BE2C (cell line): ENCODE measurements around the gene MMP11.

ENCODE experiments used
- DNase-seq: peaks from one replicate; pipeline ENCODE4 v3.0.0-alpha.2; 2020
- H3K27me3 ChIP-seq: fragments of 250-450 bp; sonication (Bioruptor Pico); 2 replicates; pipeline ENCODE4 v1.5.1; 2020; ENCODE audit warnings: mild to moderate bottlenecking
- H3K36me3 ChIP-seq: fragments of 250-450 bp; sonication (Bioruptor Pico); 2 replicates; pipeline ENCODE4 v1.5.1; 2020; ENCODE audit warnings: mild to moderate bottlenecking
- H3K4me1 ChIP-seq: fragments of 250-450 bp; sonication (Bioruptor Pico); 2 replicates; pipeline ENCODE4 v1.5.1; 2020
- H3K4me3 ChIP-seq: 2 replicates; pipeline ENCODE4 v1.5.1; 2011; ENCODE audit warnings: low read depth, low read length
- H3K9me3 ChIP-seq: fragments of 250-450 bp; sonication (Bioruptor Pico); 2 replicates; pipeline ENCODE4 v1.5.1; 2020
- TF ChIP-seq, protein P1 (sequence below): IDR thresholded peaks from 2 replicates; pipeline ENCODE4 v1.5.1; 2012; ENCODE audit warnings: mild to moderate bottlenecking, low read depth, low read length

Gene MMP11

GRCh38 chr22:23752090-23752691 is 20.5 kb upstream of the MMP11 start:
- DNase-seq, result no peak
- H3K4me1 ChIP-seq, result peaks cover 2% of the 10 kb centered on the region; the same call in 1 of the 2 replicates

DNA sequence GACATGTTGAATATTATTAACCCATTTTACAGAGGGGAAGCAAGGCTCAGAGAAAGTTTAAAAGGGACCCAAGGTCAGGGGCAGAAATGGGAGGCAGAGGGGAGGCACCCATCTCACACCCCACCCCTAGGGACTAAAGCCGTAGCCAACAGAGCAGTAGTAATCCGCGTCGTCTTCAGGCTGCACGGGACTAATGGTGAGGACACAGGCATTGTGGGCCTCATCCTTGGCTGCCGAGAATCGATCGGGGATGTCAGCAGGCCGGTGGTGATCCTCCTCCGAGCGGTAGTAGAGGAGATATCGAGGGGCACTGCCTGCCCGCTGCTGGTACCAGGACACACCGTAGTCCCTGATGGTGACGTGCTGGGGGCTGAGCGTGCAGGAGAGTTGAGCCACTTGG is 19.9 kb upstream of the MMP11 start:
- no peak for DNase-seq
- H3K4me3 ChIP-seq, result no peak overlapping the region
- TF ChIP-seq, protein P1, sequence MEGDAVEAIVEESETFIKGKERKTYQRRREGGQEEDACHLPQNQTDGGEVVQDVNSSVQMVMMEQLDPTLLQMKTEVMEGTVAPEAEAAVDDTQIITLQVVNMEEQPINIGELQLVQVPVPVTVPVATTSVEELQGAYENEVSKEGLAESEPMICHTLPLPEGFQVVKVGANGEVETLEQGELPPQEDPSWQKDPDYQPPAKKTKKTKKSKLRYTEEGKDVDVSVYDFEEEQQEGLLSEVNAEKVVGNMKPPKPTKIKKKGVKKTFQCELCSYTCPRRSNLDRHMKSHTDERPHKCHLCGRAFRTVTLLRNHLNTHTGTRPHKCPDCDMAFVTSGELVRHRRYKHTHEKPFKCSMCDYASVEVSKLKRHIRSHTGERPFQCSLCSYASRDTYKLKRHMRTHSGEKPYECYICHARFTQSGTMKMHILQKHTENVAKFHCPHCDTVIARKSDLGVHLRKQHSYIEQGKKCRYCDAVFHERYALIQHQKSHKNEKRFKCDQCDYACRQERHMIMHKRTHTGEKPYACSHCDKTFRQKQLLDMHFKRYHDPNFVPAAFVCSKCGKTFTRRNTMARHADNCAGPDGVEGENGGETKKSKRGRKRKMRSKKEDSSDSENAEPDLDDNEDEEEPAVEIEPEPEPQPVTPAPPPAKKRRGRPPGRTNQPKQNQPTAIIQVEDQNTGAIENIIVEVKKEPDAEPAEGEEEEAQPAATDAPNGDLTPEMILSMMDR, result no peak
- no peaks in the 10 kb centered on the region for H3K36me3 ChIP-seq
- peaks cover 2% of the 10 kb centered on the region; the same call in 1 of the 2 replicates for H3K4me1 ChIP-seq
- H3K9me3 ChIP-seq, result no peaks in the 10 kb centered on the region
- no peaks in the 10 kb centered on the region for H3K27me3 ChIP-seq

More at GRCh38 chr22:23752090-23752691, 20.5 kb upstream of the MMP11 start:
- Histone ChIP-seq H3K9me3 (no peaks in the 10 kb centered on the region), H3K4me3 (no peak overlapping the region), H3K27me3 (no peaks in the 10 kb centered on the region), H3K36me3 (no peaks in the 10 kb centered on the region)
- TF ChIP-seq, protein P1, result no peak

- Histone ChIP-seq H3K4me3 (no peak overlapping the region), H3K4me1 (peaks cover 2% of the 10 kb centered on the region; the same call in 1 of the 2 replicates), H3K27me3 (no peaks in the 10 kb centered on the region), H3K36me3 (no peaks in the 10 kb centered on the region), H3K9me3 (no peaks in the 10 kb centered on the region)
- no peak for DNase-seq
- TF ChIP-seq, protein P1, result no peak
Observed at GRCh38 chr22:23753385-23753784, 19.3 kb upstream of the MMP11 start.

GRCh38 chr22:23754220-23754919 is 18.3 kb upstream of the MMP11 start, which contains the start of gene VPREB3:
Gene VPREB3 (minus strand): TSS chr22:23754425. CDS start chr22:23754363, 62 bp downstream.
- Histone ChIP-seq H3K4me3 (no peak within 1 kb of the TSS), H3K9me3 (no peaks in the 10 kb centered on the region), H3K27me3 (no peaks in the 10 kb centered on the region), H3K36me3 (no peaks in the 10 kb centered on the region), H3K4me1 (peaks cover 2% of the 10 kb centered on the region; the same call in 1 of the 2 replicates)
- TF ChIP-seq, protein P1, result no peak
- DNase-seq, result no peak

DNA sequence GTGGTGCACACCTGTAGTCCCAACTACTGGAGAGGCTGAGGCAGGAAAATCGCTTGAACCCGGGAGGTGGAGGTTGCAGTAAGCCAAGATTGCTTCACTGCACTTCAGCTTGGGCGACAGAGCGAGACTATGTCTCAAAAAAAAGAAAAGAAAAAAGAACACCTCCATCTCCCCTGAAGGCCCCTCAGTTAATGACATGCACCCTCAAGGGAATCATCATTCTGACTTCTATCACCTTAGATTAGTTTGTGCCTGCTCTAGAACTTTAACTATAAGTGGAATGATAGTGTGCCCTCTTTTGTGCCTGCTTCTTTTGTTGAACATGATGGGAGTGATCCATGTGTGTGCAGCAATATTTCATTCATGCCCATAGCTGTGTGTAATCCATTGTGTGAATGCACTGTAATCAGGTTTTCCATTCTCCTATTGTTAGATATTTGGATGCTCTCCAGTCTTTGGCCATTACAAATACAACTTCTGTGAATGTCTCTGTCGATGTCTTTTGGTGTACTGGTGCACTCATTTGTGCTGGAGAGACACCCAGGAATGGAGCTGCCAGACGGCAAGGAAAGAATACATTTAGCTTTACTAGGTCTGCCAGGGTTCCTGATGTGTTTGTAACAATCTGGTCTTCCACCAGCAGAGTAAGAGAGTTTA is 17.5 kb upstream of the MMP11 start:
- peaks cover 2% of the 10 kb centered on the region; the same call in 1 of the 2 replicates for H3K4me1 ChIP-seq
- TF ChIP-seq, protein P1, result no peak
- no peak overlapping the region for H3K4me3 ChIP-seq

GRCh38 chr22:23755711-23756110 is 16.9 kb upstream of the MMP11 start:
- Histone ChIP-seq H3K9me3 (no peaks in the 10 kb centered on the region), H3K4me1 (peaks cover 2% of the 10 kb centered on the region; the same call in 1 of the 2 replicates)

More for the DNA sequence above, 17.5 kb upstream of the MMP11 start:
- Histone ChIP-seq H3K36me3 (no peaks in the 10 kb centered on the region), H3K27me3 (no peaks in the 10 kb centered on the region), H3K9me3 (no peaks in the 10 kb centered on the region)
- no peak for DNase-seq

More at GRCh38 chr22:23755711-23756110, 16.9 kb upstream of the MMP11 start:
- H3K36me3 ChIP-seq, result no peaks in the 10 kb centered on the region
- no peak overlapping the region for H3K4me3 ChIP-seq
- no peaks in the 10 kb centered on the region for H3K27me3 ChIP-seq
- no peak for DNase-seq
- TF ChIP-seq, protein P1, result no peak
